GM19238 (cell line): ENCODE data around the gene URAD.
"Not testable (repeated sequence)": the region's sequence is repeated elsewhere in the genome, so short reads cannot be mapped to it uniquely, and the experiment has no call there.

ENCODE experiments used
- DNase-seq: peaks from one replicate; pipeline ENCODE4 v3.0.0; 2011; ENCODE audit warnings: low spot score; ENCODE audit not compliant: insufficient read length

Gene URAD

GRCh38 chr13:27970382-27971235, 17.9 kb downstream of the URAD start:
- no peak for DNase-seq

GRCh38 chr13:27969866-27970229, 18.6 kb downstream of the URAD start:
- DNase-seq = no peak

- no peak for DNase-seq
Observed at GRCh38 chr13:27969082-27969865, 19.2 kb downstream of the URAD start, which contains the start of gene CDX2. CDX2 (minus strand) TSS chr13:27969315; CDS start chr13:27969006, 309 bp downstream.

GRCh38 chr13:27968316-27969081, 20.0 kb downstream of the URAD start:
- no peak for DNase-seq

- no peak for DNase-seq
Observed at GRCh38 chr13:27967736-27968315, 20.7 kb downstream of the URAD start.

GRCh38 chr13:27967203-27967735, 21.2 kb downstream of the URAD start:
- DNase-seq = no peak

- no peak for DNase-seq
Observed at GRCh38 chr13:27966641-27967202, 21.8 kb downstream of the URAD start.

GRCh38 chr13:27965740-27966640, 22.5 kb downstream of the URAD start:
- no peak for DNase-seq

- DNase-seq = no peak
Observed at GRCh38 chr13:27965343-27965739, 23.2 kb downstream of the URAD start.

- no peak for DNase-seq
Observed at GRCh38 chr13:27964741-27965323, 23.7 kb downstream of the URAD start.

GRCh38 chr13:27964206-27964605, 24.3 kb downstream of the URAD start:
- not testable (repeated sequence) for DNase-seq

- DNase-seq = no peak
Observed at GRCh38 chr13:27963491-27963890, 25.0 kb downstream of the URAD start.

GRCh38 chr13:27962982-27963381, 25.5 kb downstream of the URAD start:
- DNase-seq = no peak

GRCh38 chr13:27962128-27962841, 26.2 kb downstream of the URAD start:
- no peak for DNase-seq

GRCh38 chr13:27961227-27962085, 27.0 kb downstream of the URAD start:
- no peak for DNase-seq

GRCh38 chr13:27960362-27961226, 27.9 kb downstream of the URAD start:
- no peak for DNase-seq

- no peak for DNase-seq
Observed at GRCh38 chr13:27959976-27960361, 28.5 kb downstream of the URAD start.
